CD4-positive, alpha-beta T cell treated with Interleukin-4 for 1 hour (primary cell): ENCODE measurements around the gene OR52B6.
A peak's percentile ranks its signal among the peaks of the same experiment; 100 is the strongest.
"Not testable (repeated sequence)": the region's sequence is repeated elsewhere in the genome, so short reads cannot be mapped to it uniquely, and the experiment has no call there.

Experiments
- DNase-seq, 2 donors: peaks; one replicate each; pipeline ENCODE4 v3.0.0-alpha.2; 2020 to 2022

OR52B6 gene

DNA sequence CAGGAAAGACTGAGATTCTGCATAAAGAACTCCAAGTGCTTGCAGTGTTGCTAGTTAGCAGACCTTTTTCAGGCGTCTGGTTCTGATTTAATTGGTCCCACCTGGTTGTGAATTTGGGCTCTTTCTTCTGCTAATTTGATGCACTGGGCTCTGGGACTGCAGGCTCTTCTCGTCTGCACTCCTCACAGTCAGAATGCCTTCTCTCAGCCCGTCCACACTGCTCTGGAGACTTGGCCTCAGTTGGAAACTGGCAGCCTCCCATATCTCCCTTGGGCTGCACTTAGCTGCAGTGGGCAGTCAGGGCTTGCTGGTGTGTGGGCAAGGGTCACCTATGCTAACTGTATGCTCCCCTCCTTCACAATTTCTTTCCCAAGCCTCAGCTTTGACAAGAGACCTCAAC lies 17.3 kb downstream of the OR52B6 start:
- DNase-seq: no peak

DNA sequence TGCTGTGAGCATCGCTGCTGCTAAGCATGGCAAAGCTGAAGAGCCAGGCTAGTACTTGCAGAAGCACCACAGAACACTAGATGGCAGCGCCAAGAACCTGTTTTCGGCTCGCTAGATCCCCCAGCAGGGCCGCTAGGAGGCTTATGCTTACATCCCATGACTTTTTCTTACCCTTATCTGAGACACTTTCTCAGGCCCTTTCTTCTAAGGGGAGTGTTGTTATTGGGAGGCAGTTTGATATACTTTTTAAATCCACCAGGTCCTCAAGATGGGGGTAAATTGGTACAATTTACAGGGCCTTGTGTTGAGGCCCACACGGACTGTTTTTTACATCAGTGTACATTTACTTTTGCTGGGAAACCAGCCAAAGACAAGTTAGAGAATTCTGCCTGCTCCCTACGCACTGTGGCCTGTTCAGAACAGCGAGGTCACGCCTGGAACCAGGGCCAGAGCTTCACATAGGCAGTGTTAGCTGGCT lies 19.7 kb downstream of the OR52B6 start:
- peak; percentile 59 to 65 for DNase-seq

DNA sequence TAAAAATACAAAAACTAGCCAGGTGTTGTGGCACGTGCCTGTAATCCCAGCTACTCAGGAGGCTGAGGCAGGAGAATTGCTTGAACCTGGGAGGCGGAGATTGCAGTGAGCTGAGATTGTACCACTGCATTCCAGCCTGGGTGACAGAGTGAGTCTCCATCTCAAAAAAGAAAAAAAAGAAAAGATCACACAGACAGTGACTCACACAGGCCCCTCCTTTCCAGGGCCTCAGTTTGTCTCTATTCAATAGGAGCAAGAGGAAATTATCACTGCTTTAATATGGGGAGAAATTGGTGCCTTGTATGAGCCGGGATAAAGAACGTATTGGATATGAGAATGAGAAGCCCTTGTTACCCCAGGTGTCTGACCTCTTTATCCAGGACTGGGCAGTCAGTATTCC lies 22.1 kb downstream of the OR52B6 start:
- not testable (repeated sequence) for DNase-seq

DNA sequence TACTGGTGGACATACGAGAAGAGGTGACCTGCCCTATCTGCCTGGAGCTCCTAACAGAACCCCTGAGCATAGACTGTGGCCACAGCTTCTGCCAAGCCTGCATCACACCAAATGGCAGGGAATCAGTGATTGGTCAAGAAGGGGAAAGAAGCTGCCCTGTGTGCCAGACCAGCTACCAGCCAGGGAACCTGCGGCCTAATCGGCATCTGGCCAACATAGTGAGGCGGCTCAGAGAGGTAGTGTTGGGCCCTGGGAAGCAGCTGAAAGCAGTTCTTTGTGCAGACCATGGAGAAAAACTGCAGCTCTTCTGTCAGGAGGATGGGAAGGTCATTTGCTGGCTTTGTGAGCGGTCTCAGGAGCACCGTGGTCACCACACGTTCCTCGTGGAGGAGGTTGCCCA lies 22.6 kb downstream of the OR52B6 start:
- DNase-seq: no peak

DNA sequence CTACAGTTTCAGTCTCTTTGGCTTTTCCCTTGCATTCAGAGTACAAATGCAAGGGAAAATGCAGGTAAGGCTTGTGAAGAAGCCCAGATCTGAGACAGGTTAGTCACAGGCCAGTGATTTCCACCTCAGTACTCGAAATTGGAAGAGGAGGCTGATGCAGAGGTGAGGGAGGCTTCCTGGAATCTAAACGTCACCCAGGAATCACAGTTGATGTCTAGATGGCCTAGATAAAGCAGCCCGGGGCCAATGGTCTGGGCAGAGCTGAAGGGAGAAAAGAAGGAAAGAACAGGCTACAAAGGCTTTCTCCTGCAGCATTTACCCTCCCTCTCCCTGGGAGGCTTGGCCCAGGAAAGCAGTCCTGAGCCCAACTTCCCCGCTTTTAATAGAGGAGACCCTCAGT lies 24.2 kb downstream of the OR52B6 start:
- DNase-seq: no peak

DNA sequence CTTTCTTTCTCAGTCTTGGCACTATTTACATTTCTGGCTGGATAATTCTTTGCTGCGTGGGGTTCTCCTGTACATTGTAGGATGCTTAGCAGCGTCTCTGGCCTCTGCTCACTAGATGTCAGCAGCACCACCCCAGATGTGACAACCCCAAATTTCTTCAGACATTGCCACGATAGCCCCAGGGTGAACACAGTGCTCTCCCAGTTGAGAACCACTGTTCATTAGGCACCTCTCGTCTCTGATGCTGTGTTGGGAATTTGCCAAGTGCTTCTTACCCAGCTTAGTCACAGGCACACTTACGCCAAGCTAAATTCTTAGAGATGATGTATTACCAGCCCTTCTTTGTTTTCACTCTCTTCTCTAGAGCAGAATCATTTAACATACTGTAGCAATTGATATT lies 25.2 kb downstream of the OR52B6 start:
- no peak for DNase-seq

DNA sequence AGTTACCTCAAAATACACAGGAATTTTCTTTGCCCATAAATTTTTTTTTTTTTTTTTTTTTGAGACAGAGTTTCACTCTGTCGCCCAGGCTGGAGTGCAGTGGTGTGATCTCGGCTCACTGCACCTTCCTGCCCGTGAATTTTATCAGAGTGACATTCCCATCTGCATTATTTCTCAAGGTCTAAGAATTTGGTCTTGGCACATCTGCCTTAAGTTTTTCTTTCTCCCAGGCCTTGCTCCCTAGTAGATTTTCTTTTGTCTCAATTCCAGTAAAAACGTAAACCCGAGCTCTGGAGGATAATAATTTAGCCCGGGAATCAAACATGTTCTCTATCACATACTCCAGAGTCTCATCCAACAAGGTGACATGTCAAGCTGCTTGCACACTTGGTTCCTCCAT lies 28.1 kb downstream of the OR52B6 start:
- no peak for DNase-seq

DNA sequence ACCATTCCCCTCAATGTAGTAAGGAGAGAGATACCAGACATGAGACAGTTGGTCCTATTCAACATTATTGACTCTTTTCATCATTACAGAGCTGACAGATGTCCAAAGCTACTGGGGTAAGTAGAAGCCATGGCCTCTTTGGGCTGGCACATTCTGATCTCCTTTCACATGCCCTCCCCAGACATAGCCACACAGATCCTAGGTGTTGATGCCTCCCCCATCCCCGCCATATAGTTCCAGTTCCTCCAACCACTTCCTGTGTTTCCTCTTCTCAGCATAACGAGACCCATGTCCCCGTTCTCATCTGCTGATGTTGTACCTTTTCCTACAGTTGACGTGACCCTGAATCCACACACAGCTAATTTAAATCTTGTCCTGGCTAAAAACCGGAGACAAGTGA lies 29.8 kb downstream of the OR52B6 start:
- no peak for DNase-seq

DNA sequence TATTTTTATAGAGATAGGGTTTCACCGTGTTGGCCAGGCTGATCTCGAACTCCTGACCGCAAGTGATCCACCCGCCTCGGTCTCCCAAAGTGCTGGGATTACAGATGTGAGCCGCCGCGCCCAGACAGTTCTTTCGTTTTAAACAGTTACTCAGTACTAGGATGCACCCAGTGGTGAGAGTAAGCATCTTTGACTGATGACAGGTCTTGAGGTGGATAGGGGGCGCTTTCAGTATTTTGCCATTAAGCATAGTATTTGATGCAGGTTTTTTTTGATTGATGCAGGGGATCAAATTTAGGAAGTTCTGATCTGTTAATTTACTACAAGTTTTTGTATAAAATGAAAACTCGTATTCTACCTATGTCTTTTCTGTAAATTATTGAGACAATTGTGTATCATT lies 30.9 kb downstream of the OR52B6 start:
- DNase-seq: no peak

DNA sequence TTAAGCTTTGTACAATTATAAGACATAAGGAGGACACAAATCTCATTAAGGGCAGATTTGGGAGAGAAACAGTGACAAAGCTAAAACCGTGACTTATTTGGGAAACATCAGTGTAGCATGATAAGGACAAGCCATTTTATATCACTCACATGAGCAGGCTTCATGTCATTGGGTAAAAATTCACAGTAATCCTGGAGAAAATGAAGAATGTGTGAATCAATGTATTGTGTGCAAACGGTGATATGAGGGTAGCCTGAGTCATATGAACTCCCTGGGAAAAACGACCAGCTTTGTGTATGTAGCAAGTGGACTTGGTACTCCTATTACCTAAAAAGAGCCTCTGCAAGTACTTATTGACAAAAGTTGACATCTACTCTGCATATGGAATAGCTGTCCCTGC lies 38.1 kb downstream of the OR52B6 start:
- DNase-seq: no peak

DNA sequence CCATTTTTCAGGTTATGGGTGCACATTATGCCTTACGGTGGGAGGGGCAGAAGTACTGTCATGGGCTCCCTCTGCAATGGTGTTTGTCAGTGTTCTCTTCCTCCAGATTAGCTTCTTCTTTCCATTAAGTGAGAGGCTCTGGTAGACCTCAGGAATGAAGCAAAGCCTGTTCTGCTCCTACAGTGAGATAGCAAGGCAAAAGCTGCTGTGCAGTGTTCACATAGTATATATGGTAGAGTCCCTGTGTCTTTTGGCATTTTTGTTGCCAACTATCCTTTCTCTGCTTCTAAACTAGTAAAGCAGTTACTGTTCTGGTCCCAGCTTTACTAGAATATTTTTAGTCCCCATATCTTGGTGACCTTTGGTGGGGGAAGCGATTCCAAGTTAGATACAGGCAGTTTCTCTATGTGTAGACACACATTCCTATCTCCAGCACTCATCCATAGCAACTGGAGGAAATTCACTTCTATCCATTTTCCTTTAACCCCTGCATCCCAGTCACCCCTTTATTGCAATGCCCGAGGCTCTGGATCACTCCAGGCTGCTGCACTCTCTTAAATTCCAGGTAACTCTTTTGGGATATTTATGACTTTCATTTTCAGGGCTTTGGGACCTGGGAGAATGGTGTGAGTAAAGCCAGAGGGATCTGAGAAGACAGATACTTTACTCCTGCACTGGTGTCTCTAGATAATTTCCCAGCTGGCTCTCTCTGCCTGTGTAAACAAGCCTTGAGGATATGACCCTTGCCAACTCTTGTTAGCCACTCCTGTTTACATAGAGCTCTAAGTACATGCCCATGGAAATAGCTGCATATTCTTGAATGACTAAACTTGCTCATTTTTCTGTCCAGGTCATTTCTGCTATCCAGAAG lies 40.2 kb downstream of the OR52B6 start:
- DNase-seq: no peak

DNA sequence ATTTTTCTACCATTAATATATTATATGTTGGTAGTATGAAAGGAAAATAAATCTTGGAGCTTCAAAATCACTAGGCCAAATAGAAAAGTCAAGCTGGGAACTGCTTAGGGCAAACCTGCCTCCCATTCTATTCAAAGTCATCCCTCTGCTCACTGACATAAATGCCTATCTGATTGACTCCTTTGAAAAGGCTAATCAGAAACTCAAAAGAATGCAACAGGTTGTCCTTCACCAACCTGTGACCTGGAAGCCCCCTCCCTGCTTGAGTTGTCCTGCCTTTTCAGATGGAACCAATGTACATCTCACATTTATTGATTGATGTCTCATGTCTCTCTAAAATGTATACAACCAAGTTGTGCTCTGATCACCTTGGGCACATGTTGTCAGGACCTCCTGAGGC lies 40.9 kb downstream of the OR52B6 start:
- no peak for DNase-seq

DNA sequence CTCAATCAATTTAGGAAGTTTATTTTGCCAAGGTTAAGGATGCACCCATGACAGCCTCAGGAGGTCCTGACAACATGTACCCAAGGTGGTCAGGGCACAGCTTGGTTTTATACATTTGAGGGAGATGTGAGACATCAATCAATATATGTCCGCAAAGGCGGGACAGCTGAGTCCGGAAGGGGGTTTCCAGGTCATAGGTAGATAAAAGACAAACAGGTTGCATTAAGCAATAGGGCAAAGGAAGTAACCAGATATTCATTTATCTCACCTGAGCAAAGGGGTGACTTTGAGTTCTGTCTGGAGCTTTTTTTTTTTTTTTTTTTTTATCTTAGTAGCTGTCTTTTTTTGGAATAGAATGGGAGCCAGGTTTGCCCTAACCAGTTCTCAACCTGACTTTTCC lies 42.1 kb downstream of the OR52B6 start:
- DNase-seq: no peak

DNA sequence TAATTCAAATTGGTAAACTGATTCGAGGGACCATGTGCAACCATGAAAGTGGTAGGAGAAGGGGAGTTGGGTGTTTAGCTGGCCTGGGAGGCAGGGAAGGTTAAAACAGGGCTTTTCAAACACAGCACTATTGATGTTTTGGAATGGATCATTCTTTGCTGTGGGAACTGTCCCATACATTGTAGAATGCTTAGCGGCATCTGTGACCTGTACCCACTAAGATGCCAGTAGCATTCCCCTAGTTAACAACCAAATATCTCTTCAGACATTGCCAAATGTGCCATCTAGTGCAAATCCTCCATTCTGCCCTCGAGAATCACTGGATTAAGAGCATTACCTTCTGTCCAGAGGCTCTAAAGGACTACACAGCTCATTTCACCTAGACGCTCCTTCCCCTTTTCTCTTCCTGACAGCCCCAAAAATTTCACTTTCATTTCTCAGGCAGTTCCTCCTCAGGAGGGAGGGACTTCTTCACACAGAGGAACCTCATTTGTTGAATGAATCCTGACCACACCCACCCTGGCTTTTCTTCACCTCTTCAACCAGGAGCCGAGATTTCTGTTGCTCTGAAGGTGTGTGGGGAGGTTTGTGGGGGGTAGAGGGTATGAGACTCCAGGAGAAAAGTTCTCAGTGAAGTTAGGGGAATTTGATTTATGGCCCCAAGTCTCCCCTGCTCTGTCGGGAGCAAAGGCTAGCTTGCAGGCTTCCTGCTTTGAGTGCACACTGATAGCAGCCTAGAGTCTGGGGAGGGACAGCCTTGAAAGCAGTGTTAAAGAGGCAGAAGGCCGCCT lies 44.0 kb downstream of the OR52B6 start, which contains the start of gene TRIM34:
TSS of gene TRIM34 (plus strand) at position 513 of the 791 bp plus-strand sequence. CDS start 7,331 bp downstream, outside the sequence.
- peak; percentile 68 to 81 for DNase-seq

DNA sequence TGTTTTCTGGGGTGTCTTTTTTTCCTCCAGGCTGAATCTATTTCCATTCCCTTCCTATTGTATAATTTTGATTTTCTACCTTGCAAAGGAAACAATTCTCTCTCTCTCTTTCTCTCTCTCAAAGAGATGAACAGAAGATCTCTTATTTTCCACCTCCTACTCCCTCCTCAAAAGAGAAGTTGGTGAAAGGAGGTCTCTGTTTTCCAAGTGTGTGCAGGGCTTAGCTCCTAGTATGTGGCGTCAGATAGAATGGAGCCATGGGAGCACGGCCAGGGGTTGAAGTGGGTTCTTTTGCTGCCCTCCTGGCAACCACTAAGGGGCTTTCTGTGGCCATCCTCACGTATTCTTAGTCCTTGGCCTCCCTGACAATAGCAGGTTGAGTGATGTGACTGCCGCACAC lies 44.6 kb downstream of the OR52B6 start:
- DNase-seq: no peak

DNA sequence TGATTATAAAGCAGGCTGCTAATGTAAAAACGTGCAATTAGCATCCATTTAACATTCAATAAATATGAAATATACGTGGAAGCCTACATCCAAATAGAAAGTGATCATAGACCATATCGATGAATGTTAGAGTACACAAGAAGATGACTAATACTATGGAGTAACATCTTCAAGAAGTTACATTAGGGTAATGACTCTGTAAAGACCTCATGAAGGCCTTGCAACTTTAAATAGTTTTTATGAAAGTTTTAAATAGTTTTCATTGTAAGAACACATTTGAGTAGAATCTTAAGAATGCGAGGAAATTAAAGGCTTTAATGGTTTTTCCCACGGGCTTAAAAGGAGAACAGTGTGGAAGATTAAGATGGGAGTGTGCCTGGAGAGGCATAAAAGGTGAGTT lies 45.5 kb downstream of the OR52B6 start:
- DNase-seq: no peak

DNA sequence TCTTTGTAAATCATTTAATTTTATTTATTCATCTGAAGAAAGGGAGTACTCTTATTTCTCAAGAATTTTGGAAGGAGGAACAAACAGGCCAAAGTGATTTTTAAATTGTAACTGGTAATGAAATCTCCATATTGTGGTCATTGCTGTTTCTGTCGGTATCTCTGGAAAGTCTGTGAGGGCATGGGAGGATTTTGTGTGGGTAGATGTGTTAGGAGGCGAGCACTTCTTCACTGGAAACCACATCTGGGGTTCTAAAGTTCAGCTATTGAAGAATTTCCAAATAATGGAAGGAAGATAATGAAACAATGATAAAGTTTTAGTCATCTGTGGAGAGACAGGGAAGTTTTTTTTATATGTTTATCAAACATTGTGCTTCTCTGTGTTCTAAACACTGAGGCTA lies 50.7 kb downstream of the OR52B6 start:
- no peak for DNase-seq
